ENCODE measurements around the gene KDM4F. TPM values are rescaled to one million over a fixed set of nuclear protein-coding genes. Genes with fewer than 3 reads are reported as not detected.
A peak's percentile ranks its signal among the peaks of the same experiment; 100 is the strongest.

KDM4F gene
- polyA plus RNA-seq, 2 donors = not detected

GRCh38 chr11:95085117-95085816, 36.0 kb downstream of the KDM4F start:
- H3K9me3 ChIP-seq (ENCODE audit: control insufficient read depth in 2 of 2, insufficient read depth in 1 of 2, low read depth in 1 of 2, low read length in 1 of 2) = no peaks in the 10 kb centered on the region
- no peak overlapping the region for H3K27ac ChIP-seq (ENCODE audit: low read depth in 2 of 2, low read length in 1 of 2)
- peaks cover 0 to 2% of the 10 kb centered on the region in 2 donors for H3K27me3 ChIP-seq (ENCODE audit: control insufficient read depth in 1 of 2, insufficient read depth in 2 of 2, low read length in 2 of 2)
- H3K4me1 ChIP-seq (ENCODE audit: control insufficient read depth in 2 of 2, insufficient read depth in 2 of 2, low read length in 1 of 2) = no peaks in the 10 kb centered on the region
- H3K4me3 ChIP-seq (ENCODE audit: low read depth in 1 of 2, low read length in 2 of 2) = no peak overlapping the region
- 82 to 89% methylated on average over 3 of the region's 3 CpGs for WGBS, 2 donors
- no peaks in the 10 kb centered on the region for H3K36me3 ChIP-seq (ENCODE audit: control insufficient read depth in 2 of 2, insufficient read depth in 2 of 2, low read length in 1 of 2)

- Histone ChIP-seq H3K9me3 (ENCODE audit: control insufficient read depth in 2 of 2, insufficient read depth in 1 of 2, low read depth in 1 of 2, low read length in 1 of 2) (no peaks in the 10 kb centered on the region), H3K36me3 (ENCODE audit: control insufficient read depth in 2 of 2, insufficient read depth in 2 of 2, low read length in 1 of 2) (no peaks in the 10 kb centered on the region), H3K4me1 (ENCODE audit: control insufficient read depth in 2 of 2, insufficient read depth in 2 of 2, low read length in 1 of 2) (peaks cover 0 to 2% of the 10 kb centered on the region in 2 donors), H3K27ac (ENCODE audit: low read depth in 2 of 2, low read length in 1 of 2) (no peak overlapping the region), H3K4me3 (ENCODE audit: low read depth in 1 of 2, low read length in 2 of 2) (no peak overlapping the region), H3K27me3 (ENCODE audit: control insufficient read depth in 1 of 2, insufficient read depth in 2 of 2, low read length in 2 of 2) (peaks cover 0 to 2% of the 10 kb centered on the region in 2 donors)
- WGBS, 2 donors = 86 to 90% methylated on average over 2 of the region's 2 CpGs
These were observed 36.9 kb downstream of the KDM4F start for GRCh38 chr11:95086151-95086550.

DNA sequence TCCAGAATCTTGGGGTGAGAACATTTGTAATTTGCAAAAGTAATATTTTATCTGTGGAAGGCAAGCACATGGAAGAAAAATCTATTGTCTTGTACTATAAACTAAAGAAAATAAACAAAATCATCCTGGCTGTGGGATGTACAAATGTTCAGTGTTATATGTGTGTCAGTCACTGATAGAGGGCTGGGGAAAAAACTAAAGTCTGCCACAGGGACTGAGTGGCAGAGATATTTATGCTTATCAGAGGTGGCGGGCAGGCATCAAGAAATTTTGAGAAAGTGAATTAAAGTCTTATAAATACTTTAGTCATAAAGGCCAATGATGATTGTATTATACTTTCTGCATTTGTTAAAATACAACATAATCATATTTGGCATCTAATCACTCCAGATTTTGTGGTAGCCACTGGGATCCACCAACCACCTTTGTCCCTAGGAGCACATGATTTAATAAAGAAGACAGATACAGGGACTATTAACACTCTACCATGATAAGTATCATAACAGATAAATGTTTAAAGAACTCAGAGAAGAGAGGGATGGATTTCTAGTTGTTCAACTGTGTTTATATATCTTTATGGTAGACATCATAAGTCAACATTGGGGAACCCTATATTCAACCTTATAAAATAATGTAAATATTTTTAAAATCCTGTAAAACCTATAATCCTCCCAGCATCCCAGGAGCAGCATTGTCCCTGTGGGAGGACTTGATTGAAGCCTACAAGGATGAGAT, 37.8 kb downstream of the KDM4F start:
- H3K27ac ChIP-seq (ENCODE audit: low read depth in 2 of 2, low read length in 1 of 2) = no peak overlapping the region
- no peaks in the 10 kb centered on the region for H3K9me3 ChIP-seq (ENCODE audit: control insufficient read depth in 2 of 2, insufficient read depth in 1 of 2, low read depth in 1 of 2, low read length in 1 of 2)
- peaks cover 0 to 3% of the 10 kb centered on the region in 2 donors for H3K4me1 ChIP-seq (ENCODE audit: control insufficient read depth in 2 of 2, insufficient read depth in 2 of 2, low read length in 1 of 2)
- H3K36me3 ChIP-seq (ENCODE audit: control insufficient read depth in 2 of 2, insufficient read depth in 2 of 2, low read length in 1 of 2) = no peaks in the 10 kb centered on the region
- WGBS, 2 donors = 98 to 100% methylated on average over 1 of the region's 1 CpG
- peaks cover 0 to 2% of the 10 kb centered on the region in 2 donors for H3K27me3 ChIP-seq (ENCODE audit: control insufficient read depth in 1 of 2, insufficient read depth in 2 of 2, low read length in 2 of 2)
- H3K4me3 ChIP-seq (ENCODE audit: low read depth in 1 of 2, low read length in 2 of 2) = no peak overlapping the region

GRCh38 chr11:95088946-95089619, 39.9 kb downstream of the KDM4F start:
- Histone ChIP-seq H3K4me1 (ENCODE audit: control insufficient read depth in 2 of 2, insufficient read depth in 2 of 2, low read length in 1 of 2) (peaks cover 0 to 11% of the 10 kb centered on the region in 2 donors), H3K36me3 (ENCODE audit: control insufficient read depth in 2 of 2, insufficient read depth in 2 of 2, low read length in 1 of 2) (no peaks in the 10 kb centered on the region), H3K4me3 (ENCODE audit: low read depth in 1 of 2, low read length in 2 of 2) (peak overlapping the region; percentile 69 to 73), H3K9me3 (ENCODE audit: control insufficient read depth in 2 of 2, insufficient read depth in 1 of 2, low read depth in 1 of 2, low read length in 1 of 2) (no peaks in the 10 kb centered on the region), H3K27me3 (ENCODE audit: control insufficient read depth in 1 of 2, insufficient read depth in 2 of 2, low read length in 2 of 2) (no peaks in the 10 kb centered on the region), H3K27ac (ENCODE audit: low read depth in 2 of 2, low read length in 1 of 2) (peak overlapping the region; percentile 97)
- 7 to 12% methylated on average over 27 of the region's 27 CpGs for WGBS, 2 donors

DNA sequence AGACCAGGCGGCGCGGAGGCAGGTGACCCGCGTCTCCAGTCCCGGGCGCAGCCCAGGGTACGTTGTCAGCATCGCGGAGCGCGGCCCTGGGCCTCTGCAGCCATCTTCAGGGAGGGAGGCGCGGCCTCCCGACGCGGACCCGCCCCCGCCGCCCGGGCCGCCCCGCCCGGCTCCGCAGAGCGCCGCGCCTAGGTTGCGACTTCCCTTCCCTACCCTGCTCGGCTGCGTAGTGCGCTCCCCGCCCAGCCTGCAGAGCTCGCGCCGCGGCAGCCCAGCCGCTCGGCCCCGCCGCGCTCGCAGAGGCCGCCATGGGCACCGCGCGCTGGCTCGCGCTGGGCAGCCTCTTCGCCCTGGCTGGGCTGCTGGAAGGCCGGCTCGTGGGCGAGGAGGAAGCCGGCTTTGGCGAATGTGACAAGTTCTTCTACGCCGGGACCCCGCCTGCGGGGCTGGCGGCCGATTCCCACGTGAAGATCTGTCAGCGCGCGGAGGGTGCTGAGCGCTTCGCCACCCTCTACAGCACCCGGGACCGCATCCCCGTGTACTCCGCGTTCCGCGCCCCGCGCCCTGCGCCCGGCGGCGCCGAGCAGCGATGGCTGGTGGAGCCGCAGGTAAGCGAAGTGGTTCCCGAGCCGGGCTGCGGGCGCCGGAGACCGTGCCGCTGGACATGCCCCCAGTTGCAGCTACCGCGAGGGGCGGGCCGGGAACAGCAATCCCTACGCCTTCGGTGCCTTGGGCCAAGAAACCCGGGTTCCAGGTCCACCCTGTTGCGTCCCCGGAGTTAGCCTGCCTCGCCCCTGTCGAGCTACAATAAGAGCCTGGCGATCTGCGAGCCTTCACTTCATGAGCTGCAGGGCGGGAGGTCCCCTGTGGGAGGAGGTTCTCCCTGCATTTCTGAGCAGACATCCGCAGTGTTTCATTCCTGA, 40.7 kb downstream of the KDM4F start, which contains the start of gene ENDOD1:
TSS of gene ENDOD1 (plus strand) at position 227 of the 923 bp plus-strand sequence. CDS start at position 309, 82 bp downstream.
- peaks cover 0 to 11% of the 10 kb centered on the region in 2 donors for H3K4me1 ChIP-seq (ENCODE audit: control insufficient read depth in 2 of 2, insufficient read depth in 2 of 2, low read length in 1 of 2)
- peak within 1 kb of the TSS; percentile 97 for H3K27ac ChIP-seq (ENCODE audit: low read depth in 2 of 2, low read length in 1 of 2)
- no peaks in the 10 kb centered on the region for H3K9me3 ChIP-seq (ENCODE audit: control insufficient read depth in 2 of 2, insufficient read depth in 1 of 2, low read depth in 1 of 2, low read length in 1 of 2)
- H3K27me3 ChIP-seq (ENCODE audit: control insufficient read depth in 1 of 2, insufficient read depth in 2 of 2, low read length in 2 of 2) = no peaks in the 10 kb centered on the region
- H3K4me3 ChIP-seq (ENCODE audit: low read depth in 1 of 2, low read length in 2 of 2) = peak within 1 kb of the TSS; percentile 73 to 90
- no peaks in the 10 kb centered on the region for H3K36me3 ChIP-seq (ENCODE audit: control insufficient read depth in 2 of 2, insufficient read depth in 2 of 2, low read length in 1 of 2)
- WGBS, 2 donors = 0% methylated on average over 94 to 106 of the region's 106 CpGs

GRCh38 chr11:95091663-95092180, 42.5 kb downstream of the KDM4F start:
- H3K27ac ChIP-seq (ENCODE audit: low read depth in 2 of 2, low read length in 1 of 2) = no peak overlapping the region
- no peak overlapping the region for H3K4me3 ChIP-seq (ENCODE audit: low read depth in 1 of 2, low read length in 2 of 2)
- peaks cover 0 to 11% of the 10 kb centered on the region in 2 donors for H3K4me1 ChIP-seq (ENCODE audit: control insufficient read depth in 2 of 2, insufficient read depth in 2 of 2, low read length in 1 of 2)
- H3K9me3 ChIP-seq (ENCODE audit: control insufficient read depth in 2 of 2, insufficient read depth in 1 of 2, low read depth in 1 of 2, low read length in 1 of 2) = no peaks in the 10 kb centered on the region
- no peaks in the 10 kb centered on the region for H3K27me3 ChIP-seq (ENCODE audit: control insufficient read depth in 1 of 2, insufficient read depth in 2 of 2, low read length in 2 of 2)
- H3K36me3 ChIP-seq (ENCODE audit: control insufficient read depth in 2 of 2, insufficient read depth in 2 of 2, low read length in 1 of 2) = no peaks in the 10 kb centered on the region

DNA sequence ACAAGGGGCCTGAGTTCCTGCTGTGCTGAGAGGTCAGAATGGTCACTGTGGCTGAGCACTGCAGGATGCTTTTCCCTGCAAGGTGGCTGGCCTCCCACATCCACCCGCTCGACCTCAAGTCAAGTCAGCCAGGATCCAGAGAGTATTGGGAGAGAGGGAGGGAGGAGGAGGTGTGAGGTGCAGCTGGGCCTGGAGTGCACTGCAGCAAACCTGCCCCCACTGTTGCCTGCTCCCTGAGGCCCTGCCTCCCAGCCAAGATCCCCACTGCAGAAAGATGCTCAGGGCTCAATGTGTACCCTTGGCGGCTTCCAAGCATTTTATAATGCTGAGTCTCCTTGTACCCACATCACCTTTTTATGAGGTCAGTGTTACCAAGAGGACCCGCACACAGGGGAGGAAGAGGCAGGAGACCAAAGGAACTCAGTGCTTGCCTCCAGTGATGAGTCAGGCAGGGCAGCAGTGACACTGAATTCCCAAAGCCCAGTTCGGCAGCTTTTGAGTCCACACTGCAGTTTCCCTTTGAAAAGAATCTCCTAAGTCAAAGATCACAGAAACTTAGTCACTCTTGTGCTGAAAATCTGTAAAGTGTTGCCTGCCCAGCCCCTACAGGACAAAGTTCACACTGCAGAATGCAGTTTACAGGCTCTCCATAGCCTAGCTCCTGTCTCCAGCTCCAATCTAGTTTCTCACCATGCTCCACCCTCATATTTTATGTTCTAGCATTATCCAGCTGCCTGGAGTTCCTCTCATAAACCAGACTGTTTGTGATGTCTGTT, 43.5 kb downstream of the KDM4F start:
- Histone ChIP-seq H3K27ac (ENCODE audit: low read depth in 2 of 2, low read length in 1 of 2) (peak overlapping the region; percentile 57 to 63), H3K9me3 (ENCODE audit: control insufficient read depth in 2 of 2, insufficient read depth in 1 of 2, low read depth in 1 of 2, low read length in 1 of 2) (no peaks in the 10 kb centered on the region), H3K4me1 (ENCODE audit: control insufficient read depth in 2 of 2, insufficient read depth in 2 of 2, low read length in 1 of 2) (peaks cover 0 to 11% of the 10 kb centered on the region in 2 donors), H3K36me3 (ENCODE audit: control insufficient read depth in 2 of 2, insufficient read depth in 2 of 2, low read length in 1 of 2) (no peaks in the 10 kb centered on the region), H3K27me3 (ENCODE audit: control insufficient read depth in 1 of 2, insufficient read depth in 2 of 2, low read length in 2 of 2) (no peaks in the 10 kb centered on the region), H3K4me3 (ENCODE audit: low read depth in 1 of 2, low read length in 2 of 2) (no peak overlapping the region)
- 52 to 55% methylated on average over 3 to 5 of the region's 5 CpGs for WGBS, 2 donors

DNA sequence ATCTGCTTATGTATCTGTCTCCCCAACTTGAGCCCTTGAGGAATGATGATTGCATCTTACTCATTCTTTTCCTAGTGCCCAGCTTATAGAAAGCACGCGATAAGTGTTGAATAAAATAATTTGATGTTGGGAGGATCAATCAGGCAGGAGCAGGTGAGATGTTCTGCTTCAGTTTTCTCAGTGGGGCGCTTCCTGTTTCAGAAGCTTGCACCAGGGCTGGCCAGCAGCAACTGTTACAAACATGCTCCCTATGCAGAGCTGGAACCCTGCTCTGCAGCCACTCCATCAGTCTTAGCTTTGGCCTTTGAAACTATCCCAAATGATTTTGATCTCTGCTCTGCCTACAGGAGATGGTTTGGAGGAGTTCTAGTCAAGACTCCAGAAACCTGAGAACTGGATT, 44.3 kb downstream of the KDM4F start:
- 91 to 94% methylated on average over 3 of the region's 3 CpGs for WGBS, 2 donors
- H3K9me3 ChIP-seq (ENCODE audit: control insufficient read depth in 2 of 2, insufficient read depth in 1 of 2, low read depth in 1 of 2, low read length in 1 of 2) = no peaks in the 10 kb centered on the region
- no peaks in the 10 kb centered on the region for H3K36me3 ChIP-seq (ENCODE audit: control insufficient read depth in 2 of 2, insufficient read depth in 2 of 2, low read length in 1 of 2)
- H3K27ac ChIP-seq (ENCODE audit: low read depth in 2 of 2, low read length in 1 of 2) = no peak overlapping the region
- peaks cover 0 to 11% of the 10 kb centered on the region in 2 donors for H3K4me1 ChIP-seq (ENCODE audit: control insufficient read depth in 2 of 2, insufficient read depth in 2 of 2, low read length in 1 of 2)
- no peaks in the 10 kb centered on the region for H3K27me3 ChIP-seq (ENCODE audit: control insufficient read depth in 1 of 2, insufficient read depth in 2 of 2, low read length in 2 of 2)
- H3K4me3 ChIP-seq (ENCODE audit: low read depth in 1 of 2, low read length in 2 of 2) = no peak overlapping the region
